ENCODE results near the gene MAP7.
"Not testable (repeated sequence)": the region's sequence is repeated elsewhere in the genome, so short reads cannot be mapped to it uniquely, and the experiment has no call there.

The MAP7 gene

GRCh38 chr6:136411453-136412354 is 138.5 kb downstream of the MAP7 start:
- DNase-seq, result no peak

- DNase-seq, result no peak
Observed at GRCh38 chr6:136411025-136411325, 139.2 kb downstream of the MAP7 start.

DNA sequence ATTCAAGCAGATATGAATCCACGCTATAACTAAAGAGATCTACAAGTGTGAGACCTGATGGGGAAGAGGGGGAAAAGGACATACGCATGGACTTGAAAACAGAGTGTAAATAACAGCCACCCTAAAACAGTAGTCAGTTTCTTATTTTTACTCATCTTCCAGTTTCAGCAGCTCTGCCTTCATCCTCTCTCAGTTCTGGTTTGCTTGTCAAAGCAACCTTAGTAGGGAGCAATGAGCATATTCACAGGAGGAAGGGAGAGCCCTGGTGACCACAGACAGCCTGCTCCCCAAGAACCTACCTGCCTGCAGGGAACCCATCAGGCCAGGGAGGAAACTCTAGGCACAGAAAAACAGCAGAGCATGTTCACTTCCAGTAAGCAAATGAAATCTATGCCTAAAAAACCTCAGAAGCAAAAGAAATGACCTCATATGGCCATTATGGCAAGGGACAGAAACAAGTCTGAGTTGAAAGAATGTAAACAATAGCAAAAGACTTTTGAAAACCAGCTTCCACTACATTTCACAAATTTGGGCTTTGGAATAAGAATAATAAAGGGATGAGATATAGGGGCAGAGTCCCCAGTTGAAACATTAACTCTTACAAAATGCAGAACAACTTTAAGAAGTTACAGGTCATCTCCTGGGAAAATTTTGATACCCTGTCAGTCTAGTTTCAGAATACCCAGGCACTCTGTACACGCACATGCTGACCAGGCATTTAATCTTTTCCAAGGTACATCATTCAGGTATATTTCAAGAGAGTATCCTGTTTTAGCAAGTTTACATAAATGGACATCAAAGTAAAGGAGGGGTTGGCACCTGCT is 139.8 kb downstream of the MAP7 start:
- no peak for DNase-seq

- DNase-seq, result no peak
Observed at GRCh38 chr6:136409597-136409996, 140.6 kb downstream of the MAP7 start.

DNA sequence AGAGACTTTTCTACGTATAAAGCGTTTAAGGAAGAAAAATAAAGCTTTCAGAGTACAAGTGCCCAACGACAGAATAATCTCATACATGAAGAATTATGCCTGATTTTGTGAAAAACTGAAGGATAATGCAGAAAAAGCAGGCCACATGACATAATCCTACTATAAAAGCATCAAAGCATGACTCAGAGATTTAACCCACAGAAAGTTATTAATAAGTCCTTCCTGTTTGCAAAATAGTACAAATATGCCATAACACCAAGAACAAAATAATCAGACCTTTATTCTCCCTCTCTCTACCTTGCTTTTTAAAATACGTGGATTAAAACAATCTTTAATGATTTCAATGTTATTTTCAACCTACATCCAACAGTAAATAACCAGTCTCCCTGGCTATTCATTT is 142.0 kb downstream of the MAP7 start:
- no peak for DNase-seq

DNA sequence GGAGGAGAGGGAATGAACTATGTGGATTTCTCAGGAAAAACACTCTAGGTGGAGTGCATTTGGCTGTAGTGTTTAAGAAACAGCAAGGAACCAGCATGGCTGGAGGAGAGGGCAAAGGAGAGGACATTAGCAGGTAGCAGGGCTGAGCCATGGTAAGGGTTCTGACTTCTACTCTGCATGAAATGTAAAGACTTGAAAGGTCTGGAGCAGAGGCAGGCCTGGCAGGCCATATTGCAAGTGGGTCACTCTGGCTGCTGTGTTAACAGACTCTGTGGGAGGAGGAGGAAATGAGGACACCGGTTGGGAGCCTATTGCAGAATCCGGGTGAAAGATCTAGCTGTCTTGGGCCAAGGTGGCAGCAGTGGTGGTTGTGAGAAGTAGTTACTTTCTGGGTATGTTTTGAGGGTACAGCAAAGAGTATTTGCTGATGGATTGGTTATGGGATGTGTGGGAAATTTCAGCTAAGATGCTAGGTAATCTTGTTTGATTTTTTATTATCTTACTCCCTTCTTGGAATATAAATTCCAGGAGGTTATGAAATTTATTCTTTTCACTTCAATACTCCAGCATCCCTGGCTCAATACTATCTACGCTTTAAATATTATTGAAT is 144.7 kb downstream of the MAP7 start:
- DNase-seq, result no peak

DNA sequence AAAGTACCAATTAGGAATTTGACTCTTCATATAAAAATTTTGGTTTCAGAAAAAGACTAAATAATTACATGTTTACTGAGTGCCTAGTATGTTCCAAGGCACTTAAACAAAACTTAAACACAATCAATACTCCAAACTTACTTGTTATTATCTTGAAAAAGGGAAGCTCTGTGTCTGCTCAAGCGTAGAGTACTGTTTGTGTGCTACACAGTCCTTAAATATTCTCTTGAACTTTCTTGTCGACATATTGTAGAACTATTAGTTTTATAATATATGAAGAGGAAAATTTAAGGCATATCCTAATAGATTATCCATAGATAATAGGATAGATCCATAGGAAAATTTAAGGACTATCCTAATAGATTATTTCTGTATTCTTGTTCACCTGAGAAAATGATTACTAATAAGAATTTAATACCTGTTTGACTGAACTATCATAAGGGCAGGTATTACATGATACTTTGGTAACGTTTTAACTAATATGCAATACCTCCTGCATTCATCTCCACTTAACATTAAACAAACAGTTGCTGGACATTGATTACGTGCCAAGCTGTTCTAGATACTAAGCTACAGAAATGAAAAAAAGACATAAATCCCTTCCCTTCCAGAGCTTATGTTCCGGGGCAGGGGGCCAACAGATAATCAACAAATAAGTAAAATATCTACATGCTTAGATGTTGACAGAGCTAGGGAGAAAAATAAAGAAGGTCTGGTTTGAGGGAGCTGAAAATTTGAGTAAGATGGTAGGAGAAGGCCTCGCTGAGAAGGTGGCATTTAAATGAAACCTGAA is 145.4 kb downstream of the MAP7 start:
- DNase-seq, result no peak

DNA sequence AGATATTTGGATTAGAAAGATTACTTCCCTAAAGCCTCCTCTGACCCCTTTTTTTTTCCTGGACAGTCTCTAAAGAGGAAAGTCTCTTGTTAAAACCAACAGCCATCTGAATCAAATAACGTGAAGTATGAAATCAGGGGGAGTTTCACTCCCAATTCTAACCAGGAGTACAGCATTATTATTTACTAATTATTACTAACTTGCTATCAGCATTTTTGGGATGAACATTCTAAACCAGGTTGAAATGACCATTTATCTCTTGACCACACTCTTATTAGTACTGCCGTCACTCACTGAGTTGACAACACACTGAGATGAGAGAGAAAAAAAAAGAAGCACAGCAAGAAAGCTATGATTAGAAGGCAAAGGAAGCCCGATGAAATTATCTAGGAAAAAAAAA is 146.2 kb downstream of the MAP7 start:
- DNase-seq, result no peak

GRCh38 chr6:136403110-136403980 is 146.9 kb downstream of the MAP7 start:
- no peak for DNase-seq

DNA sequence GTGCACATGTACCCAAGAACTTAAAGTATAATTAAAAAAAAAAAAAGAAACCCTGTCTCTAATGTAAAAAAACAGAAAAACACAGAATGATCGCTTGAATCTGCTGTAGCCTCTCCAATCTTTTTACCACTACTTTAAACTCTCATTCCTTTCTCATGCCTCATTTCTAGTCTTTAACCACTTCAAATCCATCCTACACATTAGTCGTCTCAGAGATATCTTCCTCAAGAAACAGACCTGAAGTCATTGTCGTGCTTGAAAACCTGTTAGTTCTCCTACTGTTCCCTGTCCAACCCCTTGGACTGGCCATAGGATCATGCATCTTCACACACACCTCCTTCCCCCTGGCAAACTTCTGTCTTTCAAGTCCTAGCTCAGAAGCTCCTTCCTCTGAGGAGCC is 148.5 kb downstream of the MAP7 start:
- DNase-seq, result no peak

- not testable (repeated sequence) for DNase-seq
Observed at GRCh38 chr6:136401236-136401635, 149.0 kb downstream of the MAP7 start.

- no peak for DNase-seq
Observed at GRCh38 chr6:136398453-136398852, 151.8 kb downstream of the MAP7 start.

- DNase-seq, result no peak
Observed at GRCh38 chr6:136396908-136397307, 153.3 kb downstream of the MAP7 start.

- not testable (repeated sequence) for DNase-seq
Observed at GRCh38 chr6:136390959-136391358, 159.3 kb downstream of the MAP7 start.

- no peak for DNase-seq
Observed at GRCh38 chr6:136387316-136387715, 162.9 kb downstream of the MAP7 start.

DNA sequence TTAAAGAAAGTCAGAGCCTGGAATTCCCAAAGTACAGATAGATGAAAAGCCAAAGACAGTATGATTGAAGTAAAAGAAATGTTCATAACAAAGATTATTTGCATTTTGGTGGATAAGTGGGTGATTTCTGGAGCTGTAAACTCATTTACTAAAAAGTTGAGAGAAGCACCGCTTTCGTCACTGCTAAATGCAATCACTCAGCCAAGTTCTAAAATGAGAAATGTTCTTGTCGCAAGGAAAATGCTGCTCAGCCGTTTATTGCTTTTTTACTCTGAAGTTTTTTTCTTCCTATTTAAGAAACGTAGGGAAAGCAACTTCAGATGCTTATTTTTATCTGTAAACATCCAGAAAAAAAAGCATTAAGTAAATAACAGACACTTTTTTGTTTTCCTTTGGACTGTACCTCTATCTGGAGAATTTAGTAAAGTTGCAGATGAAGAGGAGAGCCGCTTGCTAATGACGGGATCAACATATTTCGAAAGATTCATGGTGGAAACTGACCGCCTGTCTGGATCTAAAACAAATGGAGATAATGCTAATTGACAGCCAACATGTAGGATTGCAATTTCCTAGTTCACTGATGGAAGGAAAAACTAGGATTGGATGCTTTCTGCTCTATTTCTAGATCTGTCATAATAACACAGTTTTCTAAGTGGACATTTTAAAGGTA is 166.8 kb downstream of the MAP7 start:
- no peak for DNase-seq

- DNase-seq, result no peak
Observed at GRCh38 chr6:136382676-136383252, 167.5 kb downstream of the MAP7 start.

- no peak for DNase-seq
Observed at GRCh38 chr6:136378888-136379287, 171.3 kb downstream of the MAP7 start.

DNA sequence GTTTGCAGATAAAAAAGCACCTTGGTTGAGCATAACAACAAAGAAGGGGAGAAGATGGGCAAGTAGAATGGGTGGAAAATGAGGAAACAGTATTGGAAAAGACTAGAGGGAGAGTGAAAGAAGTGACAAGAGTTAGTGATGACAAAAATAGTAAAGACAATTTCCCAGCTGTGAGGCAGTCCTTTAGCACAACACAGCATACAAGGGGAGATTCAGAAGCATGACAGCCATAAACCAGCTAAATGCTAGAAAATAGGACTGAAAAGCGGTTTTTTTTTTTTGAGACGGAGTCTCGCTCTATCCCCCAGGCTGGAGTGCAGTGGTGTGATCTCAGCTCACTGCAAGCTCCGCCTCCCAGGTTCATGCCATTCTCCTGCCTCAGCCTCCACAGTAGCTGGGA is 174.4 kb downstream of the MAP7 start:
- DNase-seq, result not testable (repeated sequence)

DNA sequence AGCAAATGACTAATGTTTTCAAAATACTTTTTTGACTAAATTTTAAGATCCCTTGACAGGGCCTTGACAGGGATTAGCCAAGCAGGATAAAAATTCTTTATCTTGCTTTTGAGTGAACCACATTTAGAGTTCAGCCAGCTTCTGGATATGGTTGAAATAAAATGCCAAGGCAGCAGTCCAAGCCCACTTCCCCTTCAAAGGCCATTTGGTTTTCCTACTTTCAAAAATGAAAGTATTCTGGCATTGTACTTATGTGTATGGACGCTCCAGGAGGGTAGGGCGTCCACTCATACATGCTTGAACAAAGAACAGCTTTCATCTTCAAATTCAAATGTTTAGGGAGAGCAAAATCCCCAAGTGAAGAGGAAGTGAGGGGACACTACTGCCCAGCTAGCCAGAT is 178.3 kb downstream of the MAP7 start:
- DNase-seq, result no peak

Data from NCI-H524 treated with DMSO at 0.1 percent for 48 hours (cell line).